K562 (cell line): ENCODE measurements around the gene NEK5.
"Not testable (repeated sequence)": the region's sequence is repeated elsewhere in the genome, so short reads cannot be mapped to it uniquely, and the experiment has no call there.

Experiments used
- CSDE1 ChIP-seq, 2 experiments: fragments of 450-650 bp; IDR thresholded peaks; 2 replicates each; pipeline ENCODE4 v1.6.1; 2016; ENCODE audit warnings: mild to moderate bottlenecking in 1 of 2
- JUNB ChIP-seq: fragments of 450-650 bp; formaldehyde crosslinking; conservative IDR thresholded peaks from 2 replicates; pipeline ENCODE4 v1.4.0; 2020; ENCODE audit warnings: mild to moderate bottlenecking
- MYC ChIP-seq, 2 experiments: fragments of 250-450 bp in 1 of 2; sonication (Bioruptor Pico) in 1 of 2; IDR thresholded peaks; 2 replicates each; pipeline versions ENCODE4 v1.5.1 to v1.6.1; 2012 to 2021; ENCODE audit warnings: low read depth in 2 of 2, borderline replicate concordance in 1 of 2, improper control_type of control experiment in 1 of 2, low read length in 1 of 2, mild to moderate bottlenecking in 1 of 2, moderate library complexity in 1 of 2
- POLR2AphosphoS2 ChIP-seq: IDR thresholded peaks from 2 replicates; pipeline ENCODE4 v1.6.1; 2012; ENCODE audit warnings: low read length, improper control_type of control experiment
- POLR2AphosphoS5 ChIP-seq: IDR thresholded peaks from 2 replicates; pipeline ENCODE4 v1.6.1; 2011; ENCODE audit warnings: mild to moderate bottlenecking, low read depth, low read length, moderate library complexity; ENCODE audit not compliant: control insufficient read depth, insufficient read depth
- ZFP30 ChIP-seq: fragments of 250-450 bp; sonication (Bioruptor Pico); IDR thresholded peaks from 2 replicates; pipeline ENCODE4 v1.8.0; 2022; ENCODE audit warnings: moderate library complexity, mild to moderate bottlenecking, inconsistent platforms, borderline replicate concordance
- ZNF121 ChIP-seq: sonication (generic); formaldehyde crosslinking; conservative IDR thresholded peaks from 2 replicates; pipeline ENCODE4 v1.8.0; 2022; ENCODE audit warnings: missing genetic modification reagents
- TF ChIP-seq, protein P1 (sequence below), 3 experiments: IDR thresholded peaks in 2 of 3; conservative IDR thresholded peaks in 1 of 3; 2 replicates each; pipeline ENCODE4 v1.5.1; 2011 to 2012; ENCODE audit warnings: low read length in 3 of 3, mild to moderate bottlenecking in 3 of 3, control low read depth in 2 of 3, improper control_type of control experiment in 1 of 3, inconsistent platforms in 1 of 3, low read depth in 1 of 3, mixed read lengths in 1 of 3, moderate library complexity in 1 of 3; ENCODE audit not compliant: insufficient read depth in 2 of 3
- TF ChIP-seq, protein P2 (sequence below): fragments of 150-350 bp; IDR thresholded peaks from 2 replicates; pipeline ENCODE4 v1.6.1; 2014; ENCODE audit warnings: low read depth, mild to moderate bottlenecking, low read length, borderline replicate concordance
- TF ChIP-seq, protein P3 (sequence below), 2 experiments: fragments of 450-650 bp in 1 of 2; sonication (generic) in 1 of 2; formaldehyde crosslinking in 1 of 2; IDR thresholded peaks in 1 of 2; conservative IDR thresholded peaks in 1 of 2; 2 replicates each; pipeline versions ENCODE4 v1.6.1 to v1.8.1; 2016 to 2023; ENCODE audit warnings: mild to moderate bottlenecking in 2 of 2, moderate library complexity in 2 of 2, inconsistent platforms in 1 of 2, missing genetic modification reagents in 1 of 2

DNA sequence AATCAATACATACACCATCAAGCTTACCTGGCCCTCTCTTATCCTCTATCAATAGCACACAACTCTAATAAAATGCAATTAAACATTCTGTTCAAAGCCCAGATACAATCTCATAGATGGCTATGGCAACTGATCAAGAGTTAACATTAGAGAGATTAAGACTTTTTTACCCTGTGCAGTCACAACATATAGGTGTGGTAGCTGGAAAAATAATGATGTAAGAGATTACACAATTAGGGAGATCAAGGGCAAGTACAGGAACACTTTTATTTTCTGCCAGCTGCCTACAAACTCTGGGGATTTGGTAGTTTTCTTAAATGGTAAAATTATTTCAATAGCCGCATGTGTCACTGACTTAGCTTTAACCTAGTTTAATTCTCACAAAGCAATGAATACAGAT lies 42.8 kb upstream of the NEK5 start:
- TF ChIP-seq, protein P1, sequence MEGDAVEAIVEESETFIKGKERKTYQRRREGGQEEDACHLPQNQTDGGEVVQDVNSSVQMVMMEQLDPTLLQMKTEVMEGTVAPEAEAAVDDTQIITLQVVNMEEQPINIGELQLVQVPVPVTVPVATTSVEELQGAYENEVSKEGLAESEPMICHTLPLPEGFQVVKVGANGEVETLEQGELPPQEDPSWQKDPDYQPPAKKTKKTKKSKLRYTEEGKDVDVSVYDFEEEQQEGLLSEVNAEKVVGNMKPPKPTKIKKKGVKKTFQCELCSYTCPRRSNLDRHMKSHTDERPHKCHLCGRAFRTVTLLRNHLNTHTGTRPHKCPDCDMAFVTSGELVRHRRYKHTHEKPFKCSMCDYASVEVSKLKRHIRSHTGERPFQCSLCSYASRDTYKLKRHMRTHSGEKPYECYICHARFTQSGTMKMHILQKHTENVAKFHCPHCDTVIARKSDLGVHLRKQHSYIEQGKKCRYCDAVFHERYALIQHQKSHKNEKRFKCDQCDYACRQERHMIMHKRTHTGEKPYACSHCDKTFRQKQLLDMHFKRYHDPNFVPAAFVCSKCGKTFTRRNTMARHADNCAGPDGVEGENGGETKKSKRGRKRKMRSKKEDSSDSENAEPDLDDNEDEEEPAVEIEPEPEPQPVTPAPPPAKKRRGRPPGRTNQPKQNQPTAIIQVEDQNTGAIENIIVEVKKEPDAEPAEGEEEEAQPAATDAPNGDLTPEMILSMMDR (IDR thresholded peaks at IDR 0.05 in 2 of 3, conservative IDR thresholded peaks at IDR 0.05 in 1 of 3; ENCODE audit: insufficient read depth in 2 of 3, low read depth in 1 of 3, low read length in 3 of 3), result not testable (repeated sequence)
- TF ChIP-seq, protein P2, sequence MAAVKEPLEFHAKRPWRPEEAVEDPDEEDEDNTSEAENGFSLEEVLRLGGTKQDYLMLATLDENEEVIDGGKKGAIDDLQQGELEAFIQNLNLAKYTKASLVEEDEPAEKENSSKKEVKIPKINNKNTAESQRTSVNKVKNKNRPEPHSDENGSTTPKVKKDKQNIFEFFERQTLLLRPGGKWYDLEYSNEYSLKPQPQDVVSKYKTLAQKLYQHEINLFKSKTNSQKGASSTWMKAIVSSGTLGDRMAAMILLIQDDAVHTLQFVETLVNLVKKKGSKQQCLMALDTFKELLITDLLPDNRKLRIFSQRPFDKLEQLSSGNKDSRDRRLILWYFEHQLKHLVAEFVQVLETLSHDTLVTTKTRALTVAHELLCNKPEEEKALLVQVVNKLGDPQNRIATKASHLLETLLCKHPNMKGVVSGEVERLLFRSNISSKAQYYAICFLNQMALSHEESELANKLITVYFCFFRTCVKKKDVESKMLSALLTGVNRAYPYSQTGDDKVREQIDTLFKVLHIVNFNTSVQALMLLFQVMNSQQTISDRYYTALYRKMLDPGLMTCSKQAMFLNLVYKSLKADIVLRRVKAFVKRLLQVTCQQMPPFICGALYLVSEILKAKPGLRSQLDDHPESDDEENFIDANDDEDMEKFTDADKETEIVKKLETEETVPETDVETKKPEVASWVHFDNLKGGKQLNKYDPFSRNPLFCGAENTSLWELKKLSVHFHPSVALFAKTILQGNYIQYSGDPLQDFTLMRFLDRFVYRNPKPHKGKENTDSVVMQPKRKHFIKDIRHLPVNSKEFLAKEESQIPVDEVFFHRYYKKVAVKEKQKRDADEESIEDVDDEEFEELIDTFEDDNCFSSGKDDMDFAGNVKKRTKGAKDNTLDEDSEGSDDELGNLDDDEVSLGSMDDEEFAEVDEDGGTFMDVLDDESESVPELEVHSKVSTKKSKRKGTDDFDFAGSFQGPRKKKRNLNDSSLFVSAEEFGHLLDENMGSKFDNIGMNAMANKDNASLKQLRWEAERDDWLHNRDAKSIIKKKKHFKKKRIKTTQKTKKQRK, result not testable (repeated sequence)
- not testable (repeated sequence) for TF ChIP-seq POLR2AphosphoS5; ZFP30 (CRISPR knock-in tag); MYC (IDR thresholded peaks at IDR 0.05; ENCODE audit: low read depth, low read length); MYC (CRISPR knock-in tag; IDR thresholded peaks at IDR 0.05; ENCODE audit: borderline replicate concordance, low read depth); ZNF121 (CRISPR knock-in tag); CSDE1 (IDR thresholded peaks at IDR 0.05); JUNB (CRISPR knock-in tag); POLR2AphosphoS2
- TF ChIP-seq, protein P3, sequence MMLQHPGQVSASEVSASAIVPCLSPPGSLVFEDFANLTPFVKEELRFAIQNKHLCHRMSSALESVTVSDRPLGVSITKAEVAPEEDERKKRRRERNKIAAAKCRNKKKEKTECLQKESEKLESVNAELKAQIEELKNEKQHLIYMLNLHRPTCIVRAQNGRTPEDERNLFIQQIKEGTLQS (IDR thresholded peaks at IDR 0.05), result not testable (repeated sequence)
- TF ChIP-seq, protein P3 (CRISPR knock-in tag; conservative IDR thresholded peaks at IDR 0.05), result not testable (repeated sequence)
